C4-2B (cell line): ENCODE measurements around the gene C2CD4A.
"Not testable (repeated sequence)": the region's sequence is repeated elsewhere in the genome, so short reads cannot be mapped to it uniquely, and the experiment has no call there.

Experiments
- CTCF ChIP-seq: fragments of 450-650 bp; conservative IDR thresholded peaks from 2 replicates; pipeline ENCODE4 v1.5.1; 2017; ENCODE audit warnings: mild to moderate bottlenecking
- ZFX ChIP-seq: fragments of 450-650 bp; IDR thresholded peaks from 2 replicates; pipeline ENCODE4 v1.6.1; 2017

- TF ChIP-seq CTCF, ZFX: not testable (repeated sequence)
Measured at GRCh38 chr15:62048254-62048653, 18.5 kb upstream of the C2CD4A start.
